Right lobe of liver (tissue), 4 donors: ENCODE measurements around the gene ROMO1.

Experiments used
- CTCF ChIP-seq, 4 donors: fragments of 200-600 bp in 3 of 4; fragments of 450-650 bp in 1 of 4; IDR thresholded peaks; one replicate each; pipeline versions ENCODE4 v1.5.1 to v1.8.0; 2016 to 2022; ENCODE audit warnings: antibody characterized with exemption in 4 of 4, mild to moderate bottlenecking in 2 of 4
- POLR2A ChIP-seq: fragments of 450-650 bp; IDR thresholded peaks from one replicate; pipeline ENCODE4 v1.6.1; 2017; ENCODE audit warnings: antibody characterized with exemption, mild to moderate bottlenecking
- donor health status: DM: no; HTN: no; CAD: no.
- donor health status: DM: no; HTN: no; CAD: no.
- donor health status: DM: no; HTN: yes; CAD: no.

DNA sequence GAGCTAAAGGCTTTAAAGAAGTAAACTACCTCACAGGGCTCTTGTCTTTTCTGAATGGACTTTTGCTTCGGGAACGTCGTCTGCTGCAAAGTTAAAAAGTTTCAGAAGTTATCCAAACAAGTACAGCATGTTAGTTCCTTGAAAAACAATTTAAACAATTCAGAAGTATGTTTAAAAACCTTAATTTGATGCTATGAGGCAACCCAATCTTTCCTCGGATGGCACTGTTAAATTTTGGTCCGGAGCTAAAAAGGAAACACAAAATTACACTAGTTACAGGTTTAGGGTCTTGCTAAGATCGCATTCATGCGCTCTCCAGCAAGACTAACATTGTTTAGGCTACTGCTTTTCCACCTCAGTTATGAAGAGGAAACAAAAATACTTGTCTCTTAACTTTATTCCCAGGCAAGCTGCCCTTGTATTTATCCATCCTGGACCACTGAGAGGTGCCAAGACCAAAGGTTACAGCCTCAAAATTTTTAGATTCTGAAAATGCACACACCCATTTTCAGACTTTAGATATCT, 30.1 kb downstream of the ROMO1 start:
- no peak for TF ChIP-seq CTCF (IDR thresholded peaks at IDR 0.05)
- no peak for TF ChIP-seq POLR2A
